HUES48 (cell line): ENCODE measurements around the gene SPATC1L.
"Not testable (repeated sequence)": the region's sequence is repeated elsewhere in the genome, so short reads cannot be mapped to it uniquely, and the experiment has no call there.

Experiments used
- H3K27ac ChIP-seq: one replicate; pipeline ENCODE4 v1.7.0; 2013; ENCODE audit warnings: low read depth, low read length, inconsistent platforms
- H3K27me3 ChIP-seq: 2 replicates; pipeline ENCODE4 v1.6.1; 2013; ENCODE audit warnings: mild to moderate bottlenecking, low read length; ENCODE audit not compliant: control insufficient read depth, insufficient read depth
- H3K36me3 ChIP-seq: 2 replicates; pipeline ENCODE4 v1.6.1; 2013; ENCODE audit warnings: low read length; ENCODE audit not compliant: control insufficient read depth, insufficient read depth
- H3K4me1 ChIP-seq: 2 replicates; pipeline ENCODE4 v1.6.1; 2013; ENCODE audit warnings: mild to moderate bottlenecking, low read length; ENCODE audit not compliant: control insufficient read depth, insufficient read depth
- H3K4me3 ChIP-seq: 2 replicates; pipeline ENCODE4 v1.5.1; 2013; ENCODE audit warnings: mild to moderate bottlenecking, low read depth, low read length
- H3K9ac ChIP-seq: 2 replicates; pipeline ENCODE4 v1.6.1; 2013; ENCODE audit warnings: mild to moderate bottlenecking, low read depth, low read length, moderate library complexity
- H3K9me3 ChIP-seq: 2 replicates; pipeline ENCODE4 v1.6.1; 2013; ENCODE audit warnings: low read length; ENCODE audit not compliant: control insufficient read depth, insufficient read depth

Gene SPATC1L

DNA sequence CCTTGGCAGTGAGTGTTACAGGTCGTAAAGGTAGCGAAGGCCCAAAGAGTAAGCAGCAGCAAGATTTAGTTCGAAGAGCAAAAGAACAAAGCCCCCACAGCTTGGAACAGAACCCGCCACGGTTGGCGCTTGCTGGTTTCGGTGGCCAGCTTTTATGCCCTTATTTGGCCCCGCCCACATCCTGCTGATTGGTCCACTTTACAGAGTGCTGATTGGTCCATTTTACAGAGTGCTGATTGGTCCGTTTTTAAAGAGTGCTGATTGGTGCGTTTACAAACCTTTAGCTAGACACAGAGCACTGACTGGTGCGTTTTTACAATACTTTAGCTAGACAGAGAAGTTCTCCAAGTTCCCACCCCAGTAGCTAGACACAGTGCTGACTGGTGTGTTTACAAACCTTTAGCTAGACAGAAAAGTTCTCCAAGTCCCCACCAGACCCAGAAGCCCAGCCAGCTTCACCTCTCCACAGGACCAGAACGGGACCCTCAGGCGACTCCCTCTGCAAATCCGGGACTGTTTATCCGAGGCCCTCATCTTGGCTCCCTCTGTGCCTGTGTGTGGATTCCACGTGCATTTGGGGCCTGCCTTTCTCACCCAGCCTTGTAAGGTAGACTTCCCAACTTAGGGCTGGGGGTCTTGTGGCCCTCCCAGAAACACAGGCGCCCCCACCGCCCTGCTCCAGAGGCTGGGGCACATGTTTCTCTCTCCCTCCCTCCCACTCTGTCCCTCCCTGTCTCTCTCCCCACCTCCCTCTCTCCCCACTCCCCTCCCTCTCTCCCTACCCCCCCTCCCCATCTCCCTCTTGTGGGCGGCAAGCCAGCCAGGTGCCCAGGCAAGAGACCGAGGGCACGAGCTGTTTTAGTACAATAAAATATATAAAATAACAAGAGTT lies 41.4 kb downstream of the SPATC1L start:
- no peak overlapping the region for H3K4me3 ChIP-seq
- H3K27ac ChIP-seq, result no peak overlapping the region
- H3K9me3 ChIP-seq, result no peaks in the 10 kb centered on the region
- no peaks in the 10 kb centered on the region for H3K4me1 ChIP-seq
- H3K36me3 ChIP-seq, result no peaks in the 10 kb centered on the region
- H3K9ac ChIP-seq, result no peak overlapping the region
- H3K27me3 ChIP-seq, result no peaks in the 10 kb centered on the region

DNA sequence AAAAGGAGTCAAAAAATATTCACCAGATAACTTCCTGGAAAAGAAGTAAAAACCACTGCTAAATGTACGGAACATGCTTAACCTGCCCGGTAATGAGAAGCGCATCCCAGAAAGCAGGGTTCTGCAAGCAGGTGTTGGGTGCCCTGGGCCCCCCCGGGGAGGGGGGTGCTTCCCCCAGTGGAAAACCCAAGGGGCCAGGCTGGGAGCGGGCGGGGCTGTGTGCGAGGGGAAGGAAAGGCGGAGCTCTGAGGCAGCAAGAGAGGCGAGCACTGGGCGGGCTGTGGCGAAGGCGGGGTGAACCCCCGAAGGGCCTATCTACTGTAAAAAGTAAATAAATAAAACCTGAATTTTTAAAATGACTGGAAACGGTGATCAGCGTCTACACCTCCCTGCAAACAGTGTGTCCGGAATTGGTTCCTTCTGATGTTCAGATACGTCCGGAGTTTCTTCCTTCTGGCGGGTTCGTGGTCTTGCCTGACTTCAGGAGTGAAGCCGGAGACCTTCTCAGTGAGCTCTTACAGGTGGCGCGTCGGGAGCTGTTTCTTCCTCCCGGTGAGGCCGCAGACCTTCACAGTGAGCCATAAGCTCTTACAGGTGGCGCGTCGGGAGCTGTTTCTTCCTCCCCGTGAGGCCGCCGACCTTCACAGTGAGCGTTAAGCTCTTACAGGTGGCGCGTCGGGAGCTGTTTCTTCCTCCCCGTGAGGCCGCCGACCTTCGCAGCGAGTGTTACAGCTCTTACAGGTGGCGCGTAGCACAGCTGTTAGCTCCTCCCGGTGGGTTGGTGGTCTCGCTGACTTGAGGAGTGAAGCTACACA lies 42.3 kb downstream of the SPATC1L start:
- Histone ChIP-seq H3K9ac (no peak overlapping the region), H3K4me1 (no peaks in the 10 kb centered on the region), H3K27me3 (no peaks in the 10 kb centered on the region), H3K4me3 (no peak overlapping the region), H3K27ac (no peak overlapping the region), H3K9me3 (no peaks in the 10 kb centered on the region), H3K36me3 (no peaks in the 10 kb centered on the region)

DNA sequence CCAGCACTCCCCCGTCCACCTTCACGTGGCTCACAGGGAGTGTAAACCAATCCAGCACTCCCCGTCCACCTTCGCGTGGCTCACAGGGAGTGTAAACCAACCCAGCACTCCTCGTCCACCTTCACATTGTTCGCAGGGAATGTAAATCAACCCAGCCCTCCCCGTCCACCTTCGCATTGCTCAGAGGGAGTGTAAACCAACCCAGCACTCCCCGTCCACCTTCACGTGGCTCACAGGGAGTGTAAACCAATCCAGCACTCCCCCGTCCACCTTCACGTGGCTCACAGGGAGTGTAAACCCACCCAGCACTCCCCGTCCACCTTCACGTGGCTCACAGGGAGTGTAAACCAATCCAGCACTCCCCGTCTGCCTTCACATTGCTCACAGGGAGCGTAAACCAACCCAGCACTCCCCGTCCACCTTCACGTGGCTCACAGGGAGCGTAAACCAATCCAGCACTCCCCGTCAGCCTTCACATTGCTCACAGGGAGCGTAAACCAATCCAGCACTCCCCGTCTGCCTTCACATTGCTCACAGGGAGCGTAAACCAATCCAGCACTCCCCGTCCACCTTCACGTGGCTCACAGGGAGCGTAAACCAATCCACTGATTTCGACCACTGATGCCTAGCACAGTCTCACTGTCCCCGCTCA lies 43.8 kb downstream of the SPATC1L start:
- H3K27ac ChIP-seq, H3K4me1 ChIP-seq, H3K4me3 ChIP-seq, H3K9ac ChIP-seq, H3K27me3 ChIP-seq, H3K36me3 ChIP-seq, H3K9me3 ChIP-seq: not testable (repeated sequence)

DNA sequence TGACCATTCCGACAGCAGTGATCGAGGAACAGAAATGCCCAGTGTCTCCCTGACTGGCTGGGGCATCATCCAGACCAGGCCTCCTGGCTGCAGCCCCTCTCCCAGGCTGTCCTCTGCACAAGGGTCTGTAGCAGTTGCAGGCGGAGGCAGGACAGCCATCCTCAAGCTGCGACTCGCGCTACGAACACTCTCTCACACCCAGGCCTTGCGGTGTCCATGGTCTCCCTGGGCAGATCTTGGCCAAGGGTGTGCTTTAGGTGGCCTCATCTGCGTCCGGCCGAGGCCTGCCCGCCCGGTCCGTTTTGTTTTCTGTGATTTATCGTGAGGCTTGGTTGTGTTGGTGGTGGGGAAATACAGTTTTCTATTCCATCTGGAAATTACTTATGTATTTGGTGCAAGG lies 44.6 kb downstream of the SPATC1L start:
- Histone ChIP-seq H3K27me3 (no peaks in the 10 kb centered on the region), H3K27ac (no peak overlapping the region), H3K36me3 (no peaks in the 10 kb centered on the region), H3K4me1 (no peaks in the 10 kb centered on the region), H3K9ac (no peak overlapping the region), H3K9me3 (no peaks in the 10 kb centered on the region), H3K4me3 (no peak overlapping the region)

DNA sequence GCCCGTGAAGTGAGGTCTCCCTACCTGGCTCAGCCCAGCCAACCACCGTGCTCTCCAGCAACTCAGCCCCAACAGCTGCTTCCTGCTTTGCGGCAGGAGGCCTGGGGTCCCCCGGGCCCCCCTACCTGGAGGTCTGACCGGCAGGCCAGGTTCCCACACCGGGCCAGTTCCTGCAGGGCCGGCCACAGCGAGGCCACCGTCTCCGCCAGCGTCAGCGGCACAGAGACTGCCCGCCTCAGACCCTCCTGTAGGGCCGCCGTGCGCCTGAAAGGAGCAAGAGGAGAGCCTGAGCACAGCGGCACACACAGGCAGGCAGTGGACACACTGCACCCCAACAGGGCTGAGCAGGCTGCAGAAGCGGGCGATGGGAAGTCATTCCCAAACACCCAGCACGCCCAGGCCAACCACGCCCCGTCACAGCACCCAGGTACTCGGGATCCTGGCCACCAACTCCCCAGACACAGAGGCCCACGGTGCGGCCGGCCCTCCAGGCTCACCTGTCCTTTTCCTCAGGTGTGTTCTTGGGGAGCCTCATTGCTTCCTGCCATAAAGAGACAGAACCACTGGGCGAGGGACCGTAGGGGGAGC lies 45.8 kb downstream of the SPATC1L start:
- Histone ChIP-seq H3K9me3 (no peaks in the 10 kb centered on the region), H3K4me1 (no peaks in the 10 kb centered on the region), H3K27me3 (no peaks in the 10 kb centered on the region), H3K27ac (no peak overlapping the region), H3K36me3 (no peaks in the 10 kb centered on the region), H3K9ac (no peak overlapping the region), H3K4me3 (no peak overlapping the region)

DNA sequence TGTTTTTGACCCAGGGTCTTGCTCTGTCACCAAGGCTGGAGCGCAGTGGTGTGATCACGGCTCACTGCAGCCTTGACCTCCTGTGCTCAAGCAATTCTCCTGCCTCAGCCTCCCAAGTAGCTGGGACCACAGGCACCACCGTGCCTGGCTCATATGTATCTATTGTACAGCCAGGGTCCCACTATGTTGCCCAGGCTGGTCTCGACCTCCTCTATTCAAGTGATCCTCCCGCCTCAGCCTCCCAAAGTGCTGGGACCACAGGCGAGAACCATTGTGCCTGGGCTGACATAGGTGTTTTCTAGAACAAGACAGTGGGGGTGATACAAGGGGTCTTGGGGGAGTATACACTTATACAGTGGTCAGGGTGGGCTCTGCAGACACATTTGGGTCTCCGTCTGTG lies 46.4 kb downstream of the SPATC1L start:
- no peaks in the 10 kb centered on the region for H3K27me3 ChIP-seq
- H3K36me3 ChIP-seq, result no peaks in the 10 kb centered on the region
- H3K4me3 ChIP-seq, result no peak overlapping the region
- H3K4me1 ChIP-seq, result no peaks in the 10 kb centered on the region
- no peak overlapping the region for H3K27ac ChIP-seq
- no peak overlapping the region for H3K9ac ChIP-seq
- H3K9me3 ChIP-seq, result no peaks in the 10 kb centered on the region

DNA sequence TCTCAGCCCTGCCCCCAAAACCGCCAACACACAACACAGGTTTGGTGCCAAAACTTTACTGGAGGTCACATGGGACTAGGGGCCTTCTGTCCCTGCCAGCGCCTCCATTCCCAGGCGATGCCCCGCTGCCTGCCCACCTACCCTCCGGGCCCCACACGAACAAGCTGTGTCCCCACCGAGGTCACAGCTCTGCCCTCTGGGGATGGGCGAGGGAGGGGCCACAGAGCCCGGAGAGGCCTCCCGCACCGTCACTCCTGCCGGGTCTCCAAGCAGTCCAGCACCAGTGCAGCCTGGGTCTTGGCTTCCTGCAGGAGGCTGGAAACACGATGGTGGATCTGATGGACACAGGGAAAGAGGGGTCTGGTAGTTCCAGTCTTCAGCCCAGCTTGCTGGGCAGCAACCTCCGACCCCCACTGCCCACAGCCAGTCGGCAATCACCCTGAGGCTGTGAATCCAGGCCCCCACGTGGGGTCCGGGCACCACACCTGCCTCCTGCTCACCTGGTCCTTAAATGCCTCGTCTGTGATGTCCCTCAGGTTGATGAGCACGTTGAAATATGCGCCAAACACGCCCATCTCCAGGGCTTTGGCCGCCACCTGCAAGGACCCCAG lies 47.4 kb downstream of the SPATC1L start:
- no peaks in the 10 kb centered on the region for H3K9me3 ChIP-seq
- H3K4me1 ChIP-seq, result no peaks in the 10 kb centered on the region
- H3K27me3 ChIP-seq, result no peaks in the 10 kb centered on the region
- no peak overlapping the region for H3K9ac ChIP-seq
- H3K4me3 ChIP-seq, result no peak overlapping the region
- no peak overlapping the region for H3K27ac ChIP-seq
- H3K36me3 ChIP-seq, result no peaks in the 10 kb centered on the region

DNA sequence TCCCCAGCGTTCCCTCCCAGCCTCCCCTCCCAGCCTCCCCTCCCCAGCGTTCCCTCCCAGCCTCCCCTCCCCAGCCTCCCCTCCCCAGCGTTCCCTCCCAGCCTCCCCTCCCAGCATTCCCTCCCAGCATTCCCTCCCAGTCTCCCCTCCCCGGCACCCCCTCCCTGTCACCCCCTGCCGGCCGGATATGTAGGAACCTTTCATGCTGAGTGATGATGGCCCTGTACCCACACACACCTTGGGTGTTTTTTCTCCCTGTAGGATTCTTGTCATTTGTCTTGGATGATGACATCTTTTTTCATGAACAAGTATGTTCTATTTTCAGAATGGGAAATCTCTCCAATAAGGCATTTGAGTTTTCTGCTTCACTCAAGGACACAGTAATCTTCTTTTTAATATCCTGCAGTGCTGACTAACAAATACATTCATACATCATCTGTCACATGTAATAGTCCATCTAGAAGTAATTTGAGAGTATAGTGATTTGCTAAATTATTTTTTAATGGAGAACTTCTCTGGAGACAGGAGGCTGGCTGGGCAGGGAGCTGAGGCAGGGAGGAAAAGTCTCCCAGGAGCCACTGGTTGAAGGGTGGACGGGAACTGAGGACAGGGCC lies 48.4 kb downstream of the SPATC1L start:
- H3K4me3 ChIP-seq, result no peak overlapping the region
- H3K36me3 ChIP-seq, result no peaks in the 10 kb centered on the region
- no peaks in the 10 kb centered on the region for H3K4me1 ChIP-seq
- no peak overlapping the region for H3K9ac ChIP-seq
- H3K9me3 ChIP-seq, result no peaks in the 10 kb centered on the region
- no peaks in the 10 kb centered on the region for H3K27me3 ChIP-seq
- H3K27ac ChIP-seq, result no peak overlapping the region

DNA sequence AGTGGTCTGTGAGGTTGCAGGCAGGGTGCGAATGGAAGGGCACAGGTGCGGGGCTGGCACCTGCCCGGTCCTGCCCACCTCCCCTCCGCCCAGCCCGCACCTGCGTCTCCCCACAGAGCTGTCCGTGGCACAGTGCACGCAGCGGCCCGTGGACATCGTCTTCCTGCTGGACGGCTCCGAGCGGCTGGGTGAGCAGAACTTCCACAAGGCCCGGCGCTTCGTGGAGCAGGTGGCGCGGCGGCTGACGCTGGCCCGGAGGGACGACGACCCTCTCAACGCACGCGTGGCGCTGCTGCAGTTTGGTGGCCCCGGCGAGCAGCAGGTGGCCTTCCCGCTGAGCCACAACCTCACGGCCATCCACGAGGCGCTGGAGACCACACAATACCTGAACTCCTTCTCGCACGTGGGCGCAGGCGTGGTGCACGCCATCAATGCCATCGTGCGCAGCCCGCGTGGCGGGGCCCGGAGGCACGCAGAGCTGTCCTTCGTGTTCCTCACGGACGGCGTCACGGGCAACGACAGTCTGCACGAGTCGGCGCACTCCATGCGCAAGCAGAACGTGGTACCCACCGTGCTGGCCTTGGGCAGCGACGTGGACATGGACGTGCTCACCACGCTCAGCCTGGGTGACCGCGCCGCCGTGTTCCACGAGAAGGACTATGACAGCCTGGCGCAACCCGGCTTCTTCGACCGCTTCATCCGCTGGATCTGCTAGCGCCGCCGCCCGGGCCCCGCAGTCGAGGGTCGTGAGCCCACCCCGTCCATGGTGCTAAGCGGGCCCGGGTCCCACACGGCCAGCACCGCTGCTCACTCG lies 52.2 kb downstream of the SPATC1L start:
- Histone ChIP-seq H3K9ac (no peak overlapping the region), H3K27ac (no peak overlapping the region), H3K27me3 (no peaks in the 10 kb centered on the region), H3K9me3 (no peaks in the 10 kb centered on the region), H3K36me3 (peaks cover 2% of the 10 kb centered on the region; the same call in 1 of the 2 replicates), H3K4me3 (no peak overlapping the region), H3K4me1 (no peaks in the 10 kb centered on the region)

DNA sequence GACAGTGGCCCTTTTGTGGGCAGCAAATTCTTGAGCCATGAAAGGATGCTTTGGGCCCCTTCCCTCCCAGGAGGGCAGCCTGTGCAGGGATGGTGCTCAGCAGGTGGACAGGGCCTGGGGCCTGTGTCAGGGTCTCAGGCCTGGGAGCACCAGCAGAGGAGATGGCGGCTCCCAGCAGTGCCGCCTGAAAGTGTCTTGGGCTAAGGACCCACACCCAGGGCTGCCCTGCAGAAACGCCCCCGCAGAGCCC lies 52.7 kb downstream of the SPATC1L start:
- Histone ChIP-seq H3K4me1 (no peaks in the 10 kb centered on the region), H3K4me3 (no peak overlapping the region), H3K9me3 (no peaks in the 10 kb centered on the region), H3K9ac (no peak overlapping the region), H3K36me3 (peaks cover 8% of the 10 kb centered on the region), H3K27ac (no peak overlapping the region), H3K27me3 (no peaks in the 10 kb centered on the region)
